ENCODE measurements around the gene KIF26A. TPM values are rescaled to one million over a fixed set of nuclear protein-coding genes. Genes with fewer than 3 reads are reported as not detected.

KIF26A gene
- total RNA-seq, 1 donor from 2014 or later, result 20.0 TPM

DNA sequence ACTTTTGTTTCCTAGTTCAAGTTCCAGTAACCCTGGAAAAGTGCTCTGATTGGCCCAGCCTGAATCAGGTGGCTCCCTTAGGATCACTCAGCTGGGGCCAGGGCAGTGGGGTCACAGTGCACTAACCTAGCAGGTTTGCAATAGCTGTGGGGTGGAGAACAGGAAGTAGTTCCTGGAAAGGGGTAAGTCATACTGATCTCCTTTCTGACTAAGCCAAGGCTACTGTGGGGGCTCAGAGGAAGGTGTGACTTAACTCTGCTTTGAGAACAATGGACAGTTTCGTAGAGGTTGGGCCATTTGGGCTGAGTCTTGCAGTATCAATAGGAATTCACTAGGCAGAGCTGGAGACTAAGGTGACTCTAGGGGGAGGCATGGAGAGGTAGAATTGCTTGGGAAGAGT is 89.4 kb downstream of the KIF26A start:
- Mint-ChIP-seq H3K4me1 (peaks cover 28% of the 10 kb centered on the region), H3K27ac (no peak overlapping the region), H3K9me3 (peaks cover 6% of the 10 kb centered on the region), H3K4me3 (no peak overlapping the region), H3K36me3 (no peaks in the 10 kb centered on the region), H3K27me3 (ENCODE audit: low read depth) (no peaks in the 10 kb centered on the region)
- TF ChIP-seq, protein P1, sequence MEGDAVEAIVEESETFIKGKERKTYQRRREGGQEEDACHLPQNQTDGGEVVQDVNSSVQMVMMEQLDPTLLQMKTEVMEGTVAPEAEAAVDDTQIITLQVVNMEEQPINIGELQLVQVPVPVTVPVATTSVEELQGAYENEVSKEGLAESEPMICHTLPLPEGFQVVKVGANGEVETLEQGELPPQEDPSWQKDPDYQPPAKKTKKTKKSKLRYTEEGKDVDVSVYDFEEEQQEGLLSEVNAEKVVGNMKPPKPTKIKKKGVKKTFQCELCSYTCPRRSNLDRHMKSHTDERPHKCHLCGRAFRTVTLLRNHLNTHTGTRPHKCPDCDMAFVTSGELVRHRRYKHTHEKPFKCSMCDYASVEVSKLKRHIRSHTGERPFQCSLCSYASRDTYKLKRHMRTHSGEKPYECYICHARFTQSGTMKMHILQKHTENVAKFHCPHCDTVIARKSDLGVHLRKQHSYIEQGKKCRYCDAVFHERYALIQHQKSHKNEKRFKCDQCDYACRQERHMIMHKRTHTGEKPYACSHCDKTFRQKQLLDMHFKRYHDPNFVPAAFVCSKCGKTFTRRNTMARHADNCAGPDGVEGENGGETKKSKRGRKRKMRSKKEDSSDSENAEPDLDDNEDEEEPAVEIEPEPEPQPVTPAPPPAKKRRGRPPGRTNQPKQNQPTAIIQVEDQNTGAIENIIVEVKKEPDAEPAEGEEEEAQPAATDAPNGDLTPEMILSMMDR (IDR thresholded peaks at IDR 0.05; ENCODE audit: unreplicated experiment), result no peak
- no peak for DNase-seq (ENCODE audit: low spot score in 2 of 2, unreplicated experiment in 2 of 2)

DNA sequence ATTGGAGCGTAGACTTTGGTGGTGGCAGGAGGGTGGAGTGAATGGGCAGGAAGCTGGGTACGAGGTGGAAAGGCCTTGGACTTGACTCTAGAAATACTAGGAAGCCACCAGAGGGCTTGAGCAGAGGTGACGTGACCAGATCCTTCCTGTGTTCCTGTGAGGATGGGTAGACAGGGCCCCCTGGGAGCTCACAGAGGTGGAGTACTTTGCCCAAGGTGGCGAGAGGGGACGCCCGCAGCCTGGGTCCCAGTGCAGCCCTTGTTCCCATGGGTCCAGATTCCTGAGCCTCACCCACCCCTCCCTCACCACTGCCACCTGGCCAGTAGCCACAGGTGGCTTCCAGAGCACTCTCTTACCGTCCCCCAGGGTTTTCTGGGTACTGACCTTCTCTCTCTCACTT is 89.8 kb downstream of the KIF26A start:
- Mint-ChIP-seq H3K27me3 (ENCODE audit: low read depth) (no peaks in the 10 kb centered on the region), H3K36me3 (no peaks in the 10 kb centered on the region), H3K4me3 (no peak overlapping the region), H3K27ac (no peak overlapping the region), H3K4me1 (peaks cover 28% of the 10 kb centered on the region), H3K9me3 (peaks cover 6% of the 10 kb centered on the region)
- TF ChIP-seq, protein P1 (IDR thresholded peaks at IDR 0.05; ENCODE audit: unreplicated experiment), result no peak
- no peak for DNase-seq (ENCODE audit: low spot score in 2 of 2, unreplicated experiment in 2 of 2)

DNA sequence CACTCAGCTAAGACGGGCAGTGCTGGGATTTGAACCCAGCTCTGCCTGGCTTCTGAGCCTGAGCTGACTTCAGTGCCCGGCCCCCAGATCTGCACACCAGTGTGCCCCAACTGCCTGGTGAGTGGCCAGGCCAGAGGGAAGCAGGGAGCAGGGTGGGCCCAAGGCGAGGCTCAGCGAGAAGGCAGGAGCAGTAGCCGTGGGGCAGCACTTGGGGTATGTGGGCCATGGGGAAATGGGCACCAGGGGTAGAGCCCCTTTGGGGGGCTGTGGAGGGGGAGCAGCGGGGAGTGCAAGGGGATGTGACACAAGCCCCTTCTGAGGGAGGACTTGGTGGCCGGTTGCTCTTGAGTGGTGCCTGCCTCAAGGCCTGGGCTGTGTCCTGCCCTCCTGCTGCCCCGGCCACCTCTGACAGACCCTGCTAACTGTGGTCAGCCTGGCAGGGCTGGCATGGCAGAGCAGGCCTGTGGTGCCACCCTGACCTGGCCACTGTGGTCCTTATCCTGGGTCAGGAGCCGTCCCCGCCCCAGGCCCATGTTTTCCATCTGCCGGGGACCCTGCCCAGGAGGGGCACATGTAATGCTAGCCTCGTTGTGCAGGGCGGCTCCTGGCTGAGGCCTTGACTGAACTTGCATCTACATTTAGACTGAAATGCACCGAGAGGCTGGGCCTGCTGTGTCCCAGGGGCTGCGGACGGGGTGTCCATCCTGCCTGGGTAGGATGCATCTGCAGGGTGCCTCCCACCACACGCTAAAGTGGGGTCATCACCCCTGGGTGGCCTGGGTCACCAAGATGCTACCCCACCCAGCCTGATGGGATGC is 90.5 kb downstream of the KIF26A start:
- H3K9me3 Mint-ChIP-seq, result peaks cover 6% of the 10 kb centered on the region
- peak in 1 of 2 experiments; percentile 4 for DNase-seq (ENCODE audit: low spot score in 2 of 2, unreplicated experiment in 2 of 2)
- H3K27me3 Mint-ChIP-seq (ENCODE audit: low read depth), result no peaks in the 10 kb centered on the region
- no peak overlapping the region for H3K27ac Mint-ChIP-seq
- H3K36me3 Mint-ChIP-seq, result no peaks in the 10 kb centered on the region
- H3K4me1 Mint-ChIP-seq, result peaks cover 21% of the 10 kb centered on the region
- no peak overlapping the region for H3K4me3 Mint-ChIP-seq
- TF ChIP-seq, protein P1 (IDR thresholded peaks at IDR 0.05; ENCODE audit: unreplicated experiment), result no peak

DNA sequence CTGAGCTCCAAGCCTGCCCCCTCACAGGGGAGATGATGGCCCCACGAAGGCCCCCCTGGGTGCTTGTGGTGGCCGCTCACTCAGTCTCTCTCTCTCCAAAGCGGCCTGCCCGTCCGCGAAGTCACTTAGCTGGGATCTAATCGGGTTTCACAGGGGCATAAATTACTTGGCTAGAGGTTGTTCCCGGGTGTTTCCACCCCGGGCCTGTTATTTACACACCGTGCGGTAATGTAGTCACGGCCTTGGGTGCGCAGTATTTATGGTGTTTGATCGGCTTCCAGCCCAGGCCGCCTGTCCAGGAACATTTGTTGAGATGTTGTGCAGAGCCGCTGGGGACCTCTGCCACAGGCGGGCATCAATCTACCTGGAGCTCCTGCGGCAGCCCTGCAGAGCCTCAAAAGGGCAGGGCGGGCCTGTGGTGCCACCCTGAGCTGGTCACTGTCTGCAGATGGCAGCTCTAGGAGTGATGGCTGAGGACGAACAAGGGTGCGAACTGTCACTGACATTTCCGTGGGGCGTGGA is 91.2 kb downstream of the KIF26A start:
- H3K36me3 Mint-ChIP-seq, result no peaks in the 10 kb centered on the region
- TF ChIP-seq, protein P1 (IDR thresholded peaks at IDR 0.05; ENCODE audit: unreplicated experiment), result no peak
- H3K4me3 Mint-ChIP-seq, result no peak overlapping the region
- peaks cover 6% of the 10 kb centered on the region for H3K9me3 Mint-ChIP-seq
- H3K27ac Mint-ChIP-seq, result no peak overlapping the region
- no peak for DNase-seq (ENCODE audit: low spot score in 2 of 2, unreplicated experiment in 2 of 2)
- no peaks in the 10 kb centered on the region for H3K27me3 Mint-ChIP-seq (ENCODE audit: low read depth)
- peaks cover 14% of the 10 kb centered on the region for H3K4me1 Mint-ChIP-seq

DNA sequence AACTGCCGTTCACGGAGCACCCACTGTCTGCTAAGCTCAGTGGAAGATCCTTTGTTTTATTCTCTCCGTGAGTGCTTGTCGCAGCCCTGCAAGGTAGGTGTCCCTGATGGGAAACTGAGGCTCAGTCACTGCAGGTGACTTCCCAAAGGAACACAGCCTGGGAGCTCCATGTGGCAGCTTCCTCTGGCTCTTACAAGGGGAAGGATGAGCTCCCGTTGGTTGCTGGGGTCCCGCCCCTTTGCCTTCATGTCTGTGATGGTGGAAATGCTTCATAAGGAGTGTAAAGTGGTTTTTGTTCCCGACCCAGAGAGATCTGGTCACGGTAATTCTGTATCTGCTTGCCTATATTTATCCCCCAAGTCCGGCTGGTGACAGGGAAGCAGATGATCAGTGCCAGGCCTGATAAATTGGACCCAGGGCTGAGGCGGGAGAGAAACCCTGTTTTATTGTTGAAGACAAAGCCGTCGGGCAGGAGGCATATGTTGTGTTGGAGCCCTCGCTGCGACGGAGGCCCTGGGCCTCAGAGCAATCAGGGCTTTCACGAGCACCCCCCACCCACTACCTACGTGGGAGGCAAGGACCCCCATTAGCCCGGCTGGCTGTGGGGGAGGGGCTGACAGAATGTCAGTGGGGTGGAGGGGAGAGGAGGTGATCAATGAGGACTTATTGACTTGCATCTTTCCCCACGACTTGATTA is 91.9 kb downstream of the KIF26A start:
- no peaks in the 10 kb centered on the region for H3K36me3 Mint-ChIP-seq
- H3K27ac Mint-ChIP-seq, result no peak overlapping the region
- H3K4me3 Mint-ChIP-seq, result no peak overlapping the region
- TF ChIP-seq, protein P1 (IDR thresholded peaks at IDR 0.05; ENCODE audit: unreplicated experiment), result no peak
- H3K4me1 Mint-ChIP-seq, result peaks cover 8% of the 10 kb centered on the region
- H3K27me3 Mint-ChIP-seq (ENCODE audit: low read depth), result no peaks in the 10 kb centered on the region
- H3K9me3 Mint-ChIP-seq, result peaks cover 6% of the 10 kb centered on the region
- no peak for DNase-seq (ENCODE audit: low spot score in 2 of 2, unreplicated experiment in 2 of 2)

Small RNAs within 50 kb of the gene (microRNA-seq; reads per million reads assigned to microRNA genes)
- gene MIR203A, result not detected
- not detected for gene MIR203B

Other genes starting within 250 kb of the KIF26A start
- gene TDRD9, start 210.1 kb upstream of the KIF26A start, total RNA-seq, result not detected in 3 replicates
- gene RD3L, start 196.1 kb upstream of the KIF26A start, total RNA-seq, result not detected in 3 replicates
- gene ASPG, start 52.9 kb upstream of the KIF26A start, total RNA-seq, result 3.3 to 4.0 TPM (median 3.6 TPM) in 3 replicates